ENCODE data around the gene DBI. TPM values are rescaled to one million over a fixed set of nuclear protein-coding genes. Genes with fewer than 3 reads are reported as not detected.

The DBI gene
- total and polyA plus RNA-seq, 2 of the 8 experiments (the other 6 are each of a cell fraction or from before 2014, with no cell fraction given), result 180 to 212 TPM

DNA sequence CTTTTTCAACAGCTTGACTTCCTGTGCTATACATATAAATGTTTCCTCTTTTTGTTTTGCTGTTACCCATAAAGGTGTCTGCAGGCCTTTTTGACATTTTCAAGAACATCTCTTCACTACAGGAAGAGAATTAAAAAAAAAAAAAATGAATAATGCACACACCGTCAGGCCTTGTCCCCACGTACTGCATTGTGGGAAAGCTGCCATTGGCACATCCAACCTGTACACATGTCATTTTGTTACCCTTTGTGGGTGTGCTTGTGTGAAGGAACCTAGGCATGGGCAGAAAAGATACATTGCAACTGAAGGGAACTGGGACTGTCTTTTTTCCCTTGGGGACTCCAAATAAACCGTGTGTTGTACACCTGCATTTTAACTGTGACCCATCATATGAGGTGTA is 48.1 kb downstream of the DBI start:
- Histone ChIP-seq H3K4me3 (ENCODE audit: extremely low read depth in 1 of 4, insufficient read depth in 2 of 4, low read depth in 3 of 4, low read length in 4 of 4) (no peak overlapping the region), H2BK5ac (ENCODE audit: low read depth, low read length) (no peak overlapping the region), H3K27me3 (replicated peaks in 1 of 4; ENCODE audit: control insufficient read depth in 3 of 4, extremely low read depth in 1 of 4, insufficient read depth in 3 of 4, low read length in 3 of 4) (no peaks in the 10 kb centered on the region), H4K5ac (ENCODE audit: insufficient read length, low read depth, low read length) (no peak overlapping the region), H3K4me1 (replicated peaks in 1 of 4; ENCODE audit: control insufficient read depth in 3 of 4, insufficient read depth in 4 of 4, low read length in 3 of 4) (no peaks in the 10 kb centered on the region), H3K9ac (replicated peaks in 1 of 4; ENCODE audit: extremely low read depth in 1 of 4, low read depth in 3 of 4, low read length in 3 of 4) (no peak overlapping the region; a peak in 1 of 7 replicates), H3K4ac (replicated peaks; ENCODE audit: insufficient read length, low read depth, low read length) (no peak overlapping the region), H2AFZ (ENCODE audit: low read length) (no peak overlapping the region), H3K36me3 (ENCODE audit: control insufficient read depth in 2 of 4, insufficient read depth in 4 of 4, low read length in 3 of 4) (no peaks in the 10 kb centered on the region), H2BK12ac (ENCODE audit: low read depth, low read length) (no peak overlapping the region), H3K9me3 (ENCODE audit: insufficient read depth in 2 of 2, low read depth in 1 of 2, low read length in 1 of 2) (no peaks in the 10 kb centered on the region), H3K79me2 (ENCODE audit: control insufficient read depth in 1 of 2, insufficient read depth in 2 of 2, low read length in 2 of 2) (no peaks in the 10 kb centered on the region), H3K79me1 (ENCODE audit: low read depth, low read length) (no peaks in the 10 kb centered on the region), H3K27ac (ENCODE audit: low read depth, low read length) (no peak overlapping the region), H3K4me2 (ENCODE audit: insufficient read depth in 1 of 2, low read depth in 2 of 2, low read length in 2 of 2) (no peak overlapping the region), H4K20me1 (replicated peaks in 1 of 2; ENCODE audit: control insufficient read depth in 1 of 2, insufficient read depth in 2 of 2, low read length in 2 of 2) (no peaks in the 10 kb centered on the region), H3K14ac (ENCODE audit: insufficient read length) (no peak overlapping the region), H2AK5ac (ENCODE audit: low read depth, low read length) (no peak overlapping the region), H3K23me2 (ENCODE audit: low read depth, low read length) (no peaks in the 10 kb centered on the region), H2BK15ac (ENCODE audit: low read length) (no peak overlapping the region), H4K8ac (ENCODE audit: extremely low read depth, insufficient read depth, low read length) (no peak overlapping the region), H3K23ac (ENCODE audit: insufficient read length) (no peak overlapping the region), H3K18ac (ENCODE audit: extremely low read depth, low read length) (no peak overlapping the region), H2BK120ac (replicated peaks; ENCODE audit: low read depth, low read length) (no peak overlapping the region), H4K91ac (replicated peaks; ENCODE audit: insufficient read length, low read length) (no peak overlapping the region), H3K56ac (replicated peaks; ENCODE audit: insufficient read length, low read depth, low read length) (no peak overlapping the region), H2BK20ac (ENCODE audit: low read length) (no peak overlapping the region)
- CTCF ChIA-PET (ENCODE audit: partially characterized antibody), result interaction anchor here (0.7 to 21.3 kb wide), 4 partner anchors 14 to 80 kb away, joined by 3 to 411 read pairs (median 4); no protein-coding TSS in a partner anchor
- 85% methylated on average over 3 of the region's 3 CpGs; no CpG with 5 or more reads in 1 of the 2 experiments for WGBS, 2 experiments (ENCODE audit: extremely low coverage in 1 of 2, insufficient coverage in 1 of 2, insufficient read length in 1 of 2, insufficient replicate concordance in 2 of 2, low coverage in 1 of 2, low lambda C conversion rate in 2 of 2, missing lambda C conversion rate in 1 of 2)
- FAIRE-seq (no peak), DNase-seq (ENCODE audit: low read depth in 1 of 2, low spot score in 2 of 2) (no peak)
- POLR2A ChIA-PET (ENCODE audit: partially characterized antibody), result interaction anchor here (1.4 kb wide), 1 partner anchor 9 kb away, joined by 3 read pairs; no protein-coding TSS in a partner anchor
- TF ChIP-seq HDAC6 (IDR thresholded peaks at IDR 0.05; ENCODE audit: low read depth, low read length), result no peak
- TF ChIP-seq RNF2 (IDR thresholded peaks at IDR 0.05; ENCODE audit: borderline replicate concordance, low read depth, low read length, missing control alignments, poor library complexity, severe bottlenecking), result no peak
- no peak for TF ChIP-seq BRCA1 (IDR thresholded peaks at IDR 0.05; ENCODE audit: low read depth, low read length)
- no peak for TF ChIP-seq NANOG (IDR thresholded peaks at IDR 0.05; ENCODE audit: insufficient read depth, low read depth, low read length, poor library complexity, severe bottlenecking)
- TF ChIP-seq RAD21 (IDR thresholded peaks at IDR 0.05 in 1 of 2, conservative IDR thresholded peaks at IDR 0.05 in 1 of 2; ENCODE audit: low read depth in 2 of 2, low read length in 2 of 2), result no peak
- TF ChIP-seq BCL11A (IDR thresholded peaks at IDR 0.05; ENCODE audit: low read depth in 2 of 2, low read length in 2 of 2), result no peak
- TF ChIP-seq SP1 (IDR thresholded peaks at IDR 0.05; ENCODE audit: low read depth, low read length), result no peak
- no peak for TF ChIP-seq KDM1A (IDR thresholded peaks at IDR 0.05; ENCODE audit: borderline replicate concordance, low read length)
- no peak for TF ChIP-seq RBBP5 (IDR thresholded peaks at IDR 0.05; ENCODE audit: borderline replicate concordance, low read depth, low read length)
- no peak for TF ChIP-seq CBX5 (IDR thresholded peaks at IDR 0.05; ENCODE audit: low read depth, low read length)
- no peak for TF ChIP-seq SP4 (IDR thresholded peaks at IDR 0.05; ENCODE audit: low read length)
- no peak for TF ChIP-seq CTBP2 (IDR thresholded peaks at IDR 0.05; ENCODE audit: borderline replicate concordance, insufficient read depth, insufficient read length, low read length)
- TF ChIP-seq, protein P1, sequence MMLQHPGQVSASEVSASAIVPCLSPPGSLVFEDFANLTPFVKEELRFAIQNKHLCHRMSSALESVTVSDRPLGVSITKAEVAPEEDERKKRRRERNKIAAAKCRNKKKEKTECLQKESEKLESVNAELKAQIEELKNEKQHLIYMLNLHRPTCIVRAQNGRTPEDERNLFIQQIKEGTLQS (IDR thresholded peaks at IDR 0.05; ENCODE audit: insufficient read depth, low read depth, low read length), result no peak
